DOHH2 (cell line): ENCODE results near the gene ZFAND2A.

ENCODE experiments used
- CTCF ChIP-seq: fragments of 200-600 bp; sonication (generic); IDR thresholded peaks from one replicate; pipeline ENCODE4 v1.5.1; 2014; ENCODE audit warnings: antibody characterized with exemption, mild to moderate bottlenecking, low read depth, low read length; ENCODE audit not compliant: poor library complexity, severe bottlenecking
- EZH2phosphoT487 ChIP-seq: fragments of 200-600 bp; sonication (generic); IDR thresholded peaks from 2 replicates; pipeline ENCODE4 v1.6.1; 2017; ENCODE audit warnings: borderline replicate concordance, mild to moderate bottlenecking, antibody characterized with exemption, low read length, moderate library complexity, mixed read lengths

GRCh38 chr7:1201916-1202315, 41.9 kb upstream of the ZFAND2A start:
- no peak for TF ChIP-seq CTCF
- TF ChIP-seq EZH2phosphoT487 = no peak
